Panc1 (cell line): Measurements from ENCODE around the gene DHX34.

Experiments
- POLR2AphosphoS5 ChIP-seq: IDR thresholded peaks from 2 replicates; pipeline ENCODE4 v1.6.1; 2012; ENCODE audit warnings: mild to moderate bottlenecking, low read depth, low read length, moderate library complexity
- SIN3A ChIP-seq: IDR thresholded peaks from 2 replicates; pipeline ENCODE4 v1.6.1; 2012; ENCODE audit warnings: low read depth, mild to moderate bottlenecking, low read length, moderate library complexity, borderline replicate concordance; ENCODE audit not compliant: insufficient read depth
- TCF7L2 ChIP-seq: IDR thresholded peaks from 2 replicates; pipeline ENCODE4 v1.6.1; 2011; ENCODE audit warnings: mild to moderate bottlenecking, low read depth, low read length, inconsistent platforms
- TF ChIP-seq, protein P1 (sequence below): fragments of 450-650 bp; IDR thresholded peaks from 2 replicates; pipeline ENCODE4 v1.5.1; 2017; ENCODE audit warnings: mild to moderate bottlenecking
- TF ChIP-seq, protein P2 (sequence below), 2 experiments: IDR thresholded peaks; 2 replicates each; pipeline ENCODE4 v1.6.1; 2011 to 2012; ENCODE audit warnings: low read depth in 2 of 2, control low read depth in 1 of 2, low read length in 1 of 2, mild to moderate bottlenecking in 1 of 2, moderate library complexity in 1 of 2; ENCODE audit not compliant: insufficient read depth in 1 of 2

DNA sequence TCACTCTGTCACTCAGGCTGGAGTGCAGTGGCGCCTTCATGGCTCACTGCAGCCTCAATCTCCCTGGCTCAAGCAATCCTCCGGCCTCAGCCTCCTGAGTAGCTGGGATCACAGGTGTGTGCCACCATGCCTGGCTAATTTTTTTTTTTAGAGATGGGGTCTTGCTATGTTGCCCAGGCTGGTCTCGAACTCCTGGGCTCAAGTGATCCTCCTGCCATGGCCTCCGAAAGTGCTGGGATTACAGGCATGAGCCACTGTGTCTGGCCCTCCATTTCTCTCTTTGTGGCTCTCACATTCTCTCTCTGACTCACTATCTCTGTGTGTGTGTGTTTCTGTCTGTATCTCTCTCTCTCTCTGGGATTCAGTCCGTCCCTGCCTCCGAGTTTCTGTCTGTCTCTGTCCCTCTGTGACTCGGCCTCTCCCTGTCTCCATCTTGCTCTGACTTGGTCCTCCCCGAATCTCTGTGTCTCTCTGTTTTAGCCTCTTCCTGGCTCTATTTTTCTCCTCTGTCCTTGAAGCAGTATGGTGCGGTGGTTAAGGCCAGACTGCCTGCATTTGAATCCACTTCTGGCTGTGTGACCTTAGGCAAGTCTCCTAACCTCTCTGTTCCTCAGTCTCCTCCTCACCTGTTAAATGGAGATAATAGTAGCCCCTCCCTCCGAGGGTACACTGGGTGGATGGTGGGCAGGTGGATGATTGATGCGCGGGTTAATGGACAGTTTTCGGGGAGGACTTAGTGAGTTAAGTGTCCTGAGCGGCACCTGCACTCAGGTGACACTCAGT, 59.2 kb downstream of the DHX34 start:
- TF ChIP-seq, protein P1, sequence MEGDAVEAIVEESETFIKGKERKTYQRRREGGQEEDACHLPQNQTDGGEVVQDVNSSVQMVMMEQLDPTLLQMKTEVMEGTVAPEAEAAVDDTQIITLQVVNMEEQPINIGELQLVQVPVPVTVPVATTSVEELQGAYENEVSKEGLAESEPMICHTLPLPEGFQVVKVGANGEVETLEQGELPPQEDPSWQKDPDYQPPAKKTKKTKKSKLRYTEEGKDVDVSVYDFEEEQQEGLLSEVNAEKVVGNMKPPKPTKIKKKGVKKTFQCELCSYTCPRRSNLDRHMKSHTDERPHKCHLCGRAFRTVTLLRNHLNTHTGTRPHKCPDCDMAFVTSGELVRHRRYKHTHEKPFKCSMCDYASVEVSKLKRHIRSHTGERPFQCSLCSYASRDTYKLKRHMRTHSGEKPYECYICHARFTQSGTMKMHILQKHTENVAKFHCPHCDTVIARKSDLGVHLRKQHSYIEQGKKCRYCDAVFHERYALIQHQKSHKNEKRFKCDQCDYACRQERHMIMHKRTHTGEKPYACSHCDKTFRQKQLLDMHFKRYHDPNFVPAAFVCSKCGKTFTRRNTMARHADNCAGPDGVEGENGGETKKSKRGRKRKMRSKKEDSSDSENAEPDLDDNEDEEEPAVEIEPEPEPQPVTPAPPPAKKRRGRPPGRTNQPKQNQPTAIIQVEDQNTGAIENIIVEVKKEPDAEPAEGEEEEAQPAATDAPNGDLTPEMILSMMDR, result no peak
- TF ChIP-seq POLR2AphosphoS5, result no peak
- TF ChIP-seq TCF7L2, result no peak
- TF ChIP-seq, protein P2, sequence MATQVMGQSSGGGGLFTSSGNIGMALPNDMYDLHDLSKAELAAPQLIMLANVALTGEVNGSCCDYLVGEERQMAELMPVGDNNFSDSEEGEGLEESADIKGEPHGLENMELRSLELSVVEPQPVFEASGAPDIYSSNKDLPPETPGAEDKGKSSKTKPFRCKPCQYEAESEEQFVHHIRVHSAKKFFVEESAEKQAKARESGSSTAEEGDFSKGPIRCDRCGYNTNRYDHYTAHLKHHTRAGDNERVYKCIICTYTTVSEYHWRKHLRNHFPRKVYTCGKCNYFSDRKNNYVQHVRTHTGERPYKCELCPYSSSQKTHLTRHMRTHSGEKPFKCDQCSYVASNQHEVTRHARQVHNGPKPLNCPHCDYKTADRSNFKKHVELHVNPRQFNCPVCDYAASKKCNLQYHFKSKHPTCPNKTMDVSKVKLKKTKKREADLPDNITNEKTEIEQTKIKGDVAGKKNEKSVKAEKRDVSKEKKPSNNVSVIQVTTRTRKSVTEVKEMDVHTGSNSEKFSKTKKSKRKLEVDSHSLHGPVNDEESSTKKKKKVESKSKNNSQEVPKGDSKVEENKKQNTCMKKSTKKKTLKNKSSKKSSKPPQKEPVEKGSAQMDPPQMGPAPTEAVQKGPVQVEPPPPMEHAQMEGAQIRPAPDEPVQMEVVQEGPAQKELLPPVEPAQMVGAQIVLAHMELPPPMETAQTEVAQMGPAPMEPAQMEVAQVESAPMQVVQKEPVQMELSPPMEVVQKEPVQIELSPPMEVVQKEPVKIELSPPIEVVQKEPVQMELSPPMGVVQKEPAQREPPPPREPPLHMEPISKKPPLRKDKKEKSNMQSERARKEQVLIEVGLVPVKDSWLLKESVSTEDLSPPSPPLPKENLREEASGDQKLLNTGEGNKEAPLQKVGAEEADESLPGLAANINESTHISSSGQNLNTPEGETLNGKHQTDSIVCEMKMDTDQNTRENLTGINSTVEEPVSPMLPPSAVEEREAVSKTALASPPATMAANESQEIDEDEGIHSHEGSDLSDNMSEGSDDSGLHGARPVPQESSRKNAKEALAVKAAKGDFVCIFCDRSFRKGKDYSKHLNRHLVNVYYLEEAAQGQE (IDR thresholded peaks at IDR 0.05; ENCODE audit: insufficient read depth in 1 of 2, low read depth in 2 of 2, low read length in 1 of 2), result no peak
- TF ChIP-seq SIN3A, result no peak
